IMR-90 (cell line): ENCODE results near the gene SV2C.

Experiments
- BHLHE40 ChIP-seq: fragments of 150-350 bp; IDR thresholded peaks from 2 replicates; pipeline ENCODE4 v1.6.1; 2016; ENCODE audit warnings: mild to moderate bottlenecking, low read depth, low read length
- CEBPB ChIP-seq: IDR thresholded peaks from 2 replicates; pipeline ENCODE4 v1.6.1; 2012; ENCODE audit warnings: low read depth, low read length, improper control_type of control experiment
- CTCF ChIP-seq: conservative IDR thresholded peaks from 2 replicates; pipeline ENCODE4 v1.5.1; 2012; ENCODE audit warnings: mild to moderate bottlenecking, low read depth, low read length, improper control_type of control experiment
- ELK1 ChIP-seq: fragments of 150-350 bp; IDR thresholded peaks from 2 replicates; pipeline ENCODE4 v1.6.1; 2016; ENCODE audit warnings: low read depth, mild to moderate bottlenecking, low read length, moderate library complexity, borderline replicate concordance
- FOS ChIP-seq: fragments of 150-350 bp; IDR thresholded peaks from 2 replicates; pipeline ENCODE4 v1.6.1; 2016; ENCODE audit warnings: low read depth, low read length
- MAZ ChIP-seq: IDR thresholded peaks from 2 replicates; pipeline ENCODE4 v1.6.1; 2012; ENCODE audit warnings: low read depth, mild to moderate bottlenecking, low read length, improper control_type of control experiment, moderate library complexity, borderline replicate concordance
- POLR2A ChIP-seq: IDR thresholded peaks from 2 replicates; pipeline ENCODE4 v1.6.1; 2012; ENCODE audit warnings: mild to moderate bottlenecking, low read depth, low read length
- USF2 ChIP-seq: fragments of 150-350 bp; IDR thresholded peaks from 2 replicates; pipeline ENCODE4 v1.6.1; 2017; ENCODE audit warnings: mild to moderate bottlenecking, antibody characterized with exemption, low read length, low read depth

GRCh38 chr5:76038212-76038611 is 45.0 kb upstream of the SV2C start:
- TF ChIP-seq CTCF (no peak), BHLHE40 (no peak), CEBPB (no peak), ELK1 (no peak), MAZ (no peak), FOS (no peak), POLR2A (no peak), USF2 (no peak)
